DOHH2 (cell line): Measurements from ENCODE around the gene ESF1.

Source experiments
- CTCF ChIP-seq: fragments of 200-600 bp; sonication (generic); IDR thresholded peaks from one replicate; pipeline ENCODE4 v1.5.1; 2014; ENCODE audit warnings: antibody characterized with exemption, mild to moderate bottlenecking, low read depth, low read length; ENCODE audit not compliant: poor library complexity, severe bottlenecking
- EZH2phosphoT487 ChIP-seq: fragments of 200-600 bp; sonication (generic); IDR thresholded peaks from 2 replicates; pipeline ENCODE4 v1.6.1; 2017; ENCODE audit warnings: borderline replicate concordance, mild to moderate bottlenecking, antibody characterized with exemption, low read length, moderate library complexity, mixed read lengths

- no peak for TF ChIP-seq CTCF
- TF ChIP-seq EZH2phosphoT487: no peak
Observed at GRCh38 chr20:13665709-13666395, 118.9 kb downstream of the ESF1 start.
